NCI-H1694 treated with DMSO at 0.1 percent for 48 hours (cell line): ENCODE results near the gene ADGRV1.
"Not testable (repeated sequence)": the region's sequence is repeated elsewhere in the genome, so short reads cannot be mapped to it uniquely, and the experiment has no call there.

Source experiments
- DNase-seq: peaks from one replicate; lab custom pipeline; 2025; lab: John Stamatoyannopoulos, UW

ADGRV1 gene

DNA sequence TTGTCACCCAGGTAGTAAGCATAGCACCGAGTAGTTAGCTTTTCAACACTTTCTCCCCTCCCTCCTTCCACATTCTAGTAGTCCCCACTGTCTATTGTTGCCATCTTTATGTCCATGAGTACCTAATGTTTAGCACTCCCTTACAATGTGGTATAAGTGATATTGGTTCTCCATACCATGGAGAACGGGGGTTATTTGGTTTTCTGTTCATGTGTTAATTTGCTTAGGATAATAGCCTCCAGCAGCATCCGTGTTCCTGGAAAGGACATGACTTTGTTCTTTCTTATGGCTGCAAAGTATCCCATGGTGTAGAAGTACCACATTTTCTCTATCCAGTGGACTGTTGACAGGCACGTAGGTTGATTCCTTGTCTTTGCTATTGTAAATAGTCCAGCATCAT lies 353.9 kb downstream of the ADGRV1 start:
- DNase-seq: no peak

GRCh38 chr5:90915393-90915792 lies 356.8 kb downstream of the ADGRV1 start:
- no peak for DNase-seq

DNA sequence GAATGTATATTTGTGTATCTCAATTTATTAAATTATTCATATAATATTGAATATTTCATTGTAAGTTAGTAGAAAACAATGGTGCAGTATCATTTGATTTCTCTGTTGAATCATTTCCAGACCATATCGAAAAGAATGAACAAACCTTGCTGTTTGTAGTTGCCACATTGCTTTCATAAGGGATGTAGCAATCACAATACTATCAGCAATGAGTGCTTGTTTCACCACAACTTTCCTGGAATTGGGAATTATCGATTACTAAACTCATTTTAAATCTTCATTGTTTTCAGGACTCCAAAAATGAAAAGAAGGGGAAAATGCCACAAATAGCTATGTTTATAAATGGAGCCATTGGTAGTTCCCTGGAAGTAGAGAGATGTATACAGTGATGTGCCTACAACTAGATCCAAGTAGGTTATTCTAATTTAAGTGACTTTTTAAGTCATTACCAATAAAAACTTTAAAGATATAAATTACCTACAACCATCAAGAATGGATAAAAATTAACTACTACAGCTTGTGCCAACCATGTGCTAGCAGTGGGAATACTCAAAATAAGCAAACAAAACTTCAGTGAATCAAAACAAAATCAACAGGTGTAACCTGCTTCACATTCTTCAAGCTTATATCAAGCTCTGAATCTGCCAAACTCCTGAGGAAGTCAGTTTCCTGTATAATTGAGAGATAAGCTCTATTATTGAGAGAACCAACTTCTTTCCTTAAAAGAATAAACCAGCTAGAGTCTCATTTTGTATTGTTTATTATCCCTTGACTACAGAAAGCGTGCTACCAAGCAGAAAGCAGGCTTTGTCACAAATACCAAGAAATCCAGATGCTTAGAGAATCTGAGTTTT lies 358.6 kb downstream of the ADGRV1 start:
- no peak for DNase-seq

DNA sequence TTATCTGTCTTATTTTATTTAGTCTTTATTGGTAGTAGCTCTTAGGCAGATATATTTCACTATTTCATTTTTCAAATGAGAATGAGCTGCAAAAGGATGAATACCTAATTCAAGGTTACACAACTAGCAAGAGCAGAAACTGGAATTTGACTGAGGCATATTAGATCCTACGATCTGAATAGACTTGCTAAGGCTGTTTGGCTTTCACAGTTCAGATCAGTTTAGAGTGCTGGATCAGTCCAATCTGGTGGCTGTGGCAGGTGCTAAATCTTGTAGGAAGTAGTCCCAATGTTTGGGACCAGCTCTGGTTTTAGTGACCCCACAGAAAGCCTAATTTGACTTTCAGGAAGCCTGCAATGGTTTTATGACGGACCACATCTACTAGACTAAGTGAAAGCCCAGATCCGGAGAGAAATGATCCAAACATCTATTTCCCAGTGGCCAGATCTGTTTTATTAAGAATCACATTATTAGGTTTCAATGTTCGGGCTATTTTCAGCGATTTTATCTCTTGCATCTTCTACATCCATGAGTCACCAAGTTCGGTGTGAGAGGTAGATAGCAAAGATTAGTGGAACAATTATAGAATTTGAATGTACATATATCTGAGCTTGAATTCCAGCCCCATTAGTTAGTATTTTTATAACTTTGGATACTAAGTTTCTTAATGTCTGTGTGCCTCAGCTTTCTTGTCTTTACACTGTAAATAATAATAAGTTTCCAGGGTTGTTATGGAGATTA lies 359.5 kb downstream of the ADGRV1 start:
- DNase-seq: no peak

- no peak for DNase-seq
Measured at GRCh38 chr5:90921418-90921973, 362.9 kb downstream of the ADGRV1 start.

DNA sequence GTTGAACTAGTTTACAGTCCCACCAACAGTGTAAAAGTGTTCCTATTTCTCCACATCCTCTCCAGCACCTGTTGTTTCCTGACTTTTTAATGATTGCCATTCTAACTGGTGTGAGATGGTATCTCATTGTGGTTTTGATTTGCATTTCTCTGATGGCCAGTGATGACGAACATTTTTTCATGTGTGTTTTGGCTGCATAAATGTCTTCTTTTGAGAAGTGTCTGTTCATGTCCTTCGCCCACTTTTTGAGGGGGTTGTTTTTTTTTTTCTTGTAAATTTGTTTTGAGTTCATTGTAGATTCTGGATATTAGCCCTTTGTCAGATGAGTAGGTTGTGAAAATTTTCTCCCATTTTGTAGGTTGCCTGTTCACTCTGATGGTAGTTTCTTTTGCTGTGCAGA lies 365.6 kb downstream of the ADGRV1 start:
- not testable (repeated sequence) for DNase-seq

DNA sequence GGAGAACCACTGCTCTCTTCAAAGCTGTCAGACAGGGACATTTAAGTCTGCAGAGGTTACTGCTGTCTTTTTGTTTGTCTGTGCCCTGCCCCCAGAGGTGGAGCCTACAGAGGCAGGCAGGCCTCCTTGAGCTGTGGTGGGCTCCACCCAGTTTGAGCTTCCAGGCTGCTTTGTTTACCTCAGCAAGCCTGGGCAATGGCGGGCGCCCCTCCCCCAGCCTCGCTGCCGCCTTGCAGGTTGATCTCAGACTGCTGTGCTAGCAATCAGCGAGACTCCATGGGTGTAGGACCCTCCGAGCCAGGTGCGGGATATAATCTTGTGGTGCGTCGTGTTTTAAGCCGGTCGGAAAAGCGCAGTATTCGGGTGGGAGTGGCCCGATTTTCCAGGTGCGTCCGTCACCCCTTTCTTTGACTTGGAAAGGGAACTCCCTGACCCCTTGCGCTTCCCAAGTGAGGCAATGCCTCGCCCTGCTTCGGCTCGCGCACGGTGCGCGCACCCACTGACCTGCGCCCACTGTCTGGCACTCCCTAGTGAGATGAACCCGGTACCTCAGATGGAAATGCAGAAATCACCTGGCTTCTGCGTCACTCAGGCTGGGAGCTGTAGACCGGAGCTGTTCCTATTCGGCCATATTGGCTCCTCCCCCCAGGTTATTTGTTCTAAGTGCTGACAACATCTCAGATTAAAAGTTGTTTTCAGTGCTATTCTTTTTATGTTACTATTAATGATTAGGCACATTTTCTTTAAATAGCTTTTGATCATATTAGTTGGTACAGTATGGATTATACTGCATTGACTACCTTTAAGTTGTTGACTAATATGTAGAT lies 370.6 kb downstream of the ADGRV1 start:
- DNase-seq: not testable (repeated sequence)

- DNase-seq: no peak
Measured at GRCh38 chr5:90930062-90930461, 371.5 kb downstream of the ADGRV1 start.

- DNase-seq: no peak
Measured at GRCh38 chr5:90930756-90931431, 372.3 kb downstream of the ADGRV1 start.

- peak; percentile 67 for DNase-seq
Measured at GRCh38 chr5:90932052-90932699, 373.6 kb downstream of the ADGRV1 start.

GRCh38 chr5:90933298-90933697 lies 374.7 kb downstream of the ADGRV1 start:
- no peak for DNase-seq

- DNase-seq: no peak
Measured at GRCh38 chr5:90934091-90934719, 375.6 kb downstream of the ADGRV1 start.

- DNase-seq: no peak
Measured at GRCh38 chr5:90934738-90935137, 376.1 kb downstream of the ADGRV1 start.

DNA sequence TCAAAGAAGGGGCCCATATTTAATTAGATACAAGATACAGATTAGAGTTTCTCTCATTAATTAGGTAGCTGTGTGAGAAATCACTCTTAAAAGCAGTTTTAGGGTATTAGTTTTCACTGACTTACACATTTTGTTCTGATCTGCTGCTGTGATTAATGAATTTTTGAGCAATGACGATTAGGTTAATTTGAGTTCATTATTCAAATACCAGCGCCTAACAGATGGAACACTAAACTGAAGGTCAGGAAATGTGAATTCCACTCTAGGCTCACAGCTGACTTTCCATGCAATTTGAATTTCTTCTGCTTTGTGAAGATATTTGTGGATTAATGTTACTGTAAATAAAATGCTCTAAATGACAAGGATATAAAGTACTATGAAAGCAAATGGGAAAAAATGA lies 380.6 kb downstream of the ADGRV1 start:
- peak; percentile 24 for DNase-seq

GRCh38 chr5:90940227-90940995 lies 381.8 kb downstream of the ADGRV1 start:
- peak; percentile 12 for DNase-seq

GRCh38 chr5:90941002-90941720 lies 382.6 kb downstream of the ADGRV1 start:
- DNase-seq: peak; percentile 69

DNA sequence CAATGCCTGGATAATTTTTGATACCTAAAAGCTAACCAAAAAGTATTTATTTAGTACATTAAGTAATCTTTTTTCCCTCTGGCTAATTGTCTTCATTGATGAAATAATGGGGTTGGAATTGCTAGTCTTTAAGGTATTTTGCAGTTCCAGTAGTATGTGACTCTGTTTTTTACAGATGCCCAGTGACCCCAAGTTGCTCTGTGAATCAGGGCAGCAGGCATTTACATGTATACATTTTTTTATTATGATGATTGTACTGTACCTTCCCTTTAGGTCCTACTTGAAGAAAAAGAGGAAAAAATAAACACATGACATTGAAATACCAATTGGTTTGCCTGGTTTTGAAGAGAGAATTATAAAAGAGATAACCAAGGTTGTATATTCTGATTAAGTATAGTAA lies 385.5 kb downstream of the ADGRV1 start:
- DNase-seq: no peak

DNA sequence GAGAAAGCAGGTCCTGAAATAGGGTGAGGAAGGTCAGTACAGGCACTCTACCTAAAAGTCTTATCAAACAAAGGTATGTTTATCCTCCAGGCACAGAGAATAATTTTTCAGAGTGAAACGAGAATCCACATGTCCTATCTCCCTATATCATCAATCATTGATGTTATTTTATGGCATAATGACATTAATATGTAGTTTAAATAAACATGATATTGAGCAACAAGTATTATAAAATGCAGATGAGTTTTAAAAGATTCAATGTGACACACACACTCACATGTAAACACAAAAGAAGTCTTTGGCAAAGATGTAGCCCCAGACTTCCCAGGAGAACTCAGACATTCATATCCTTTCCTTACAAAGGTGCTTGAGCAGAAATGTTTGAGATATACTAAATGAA lies 389.1 kb downstream of the ADGRV1 start:
- no peak for DNase-seq

GRCh38 chr5:90948969-90949368 lies 390.4 kb downstream of the ADGRV1 start:
- no peak for DNase-seq
